DMS53 (cell line): ENCODE data around the gene KLHL20.

Experiments
- DNase-seq: peaks from one replicate; lab custom pipeline; 2025; lab: John Stamatoyannopoulos, UW

Gene KLHL20

DNA sequence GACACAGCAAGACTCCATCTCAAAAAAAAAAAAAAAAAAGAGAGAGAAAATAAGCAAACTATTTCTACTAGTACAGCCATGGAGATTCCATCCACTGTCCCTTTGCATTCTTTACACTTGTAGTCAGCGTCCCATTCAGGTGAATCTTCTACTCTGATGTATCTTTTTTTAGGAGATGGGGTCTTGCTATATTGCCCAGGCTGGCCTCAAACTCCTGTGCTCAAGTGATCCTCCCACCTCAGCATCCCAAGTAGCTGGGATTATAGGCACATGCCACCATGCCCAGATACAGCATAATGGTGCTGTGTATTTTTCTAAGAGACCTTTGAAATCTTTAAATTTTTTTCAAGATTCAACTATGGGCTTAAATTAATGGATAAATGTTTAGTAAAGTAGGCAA lies 118.0 kb downstream of the KLHL20 start:
- no peak for DNase-seq
